CD14-positive monocyte (primary cell): ENCODE measurements around the gene SNX32. TPM values are rescaled to one million over a fixed set of nuclear protein-coding genes. Genes with fewer than 3 reads are reported as not detected.
A peak's percentile ranks its signal among the peaks of the same experiment; 100 is the strongest.

Experiments
- DNase-seq, 3 donors: peaks; one replicate each; pipeline ENCODE4 v3.0.0-alpha.2; 2011 to 2022
- H2AFZ ChIP-seq: 2 replicates; pipeline ENCODE4 v1.6.0; 2012; ENCODE audit warnings: mild to moderate bottlenecking, low read depth, low read length, inconsistent platforms; ENCODE audit not compliant: insufficient read depth, poor library complexity, severe bottlenecking
- H3K27ac ChIP-seq, 2 donors: 1 replicate in 1 of 2; 2 replicates in 1 of 2; pipeline ENCODE4 v1.5.1; 2012 to 2013; ENCODE audit warnings: low read length in 2 of 2, control low read depth in 1 of 2, inconsistent platforms in 1 of 2, low read depth in 1 of 2, mild to moderate bottlenecking in 1 of 2
- H3K27me3 ChIP-seq, 2 donors: one replicate each; pipeline versions ENCODE4 v1.6.0 to v1.6.1; 2011 to 2013; ENCODE audit warnings: low read length in 2 of 2; ENCODE audit not compliant: control insufficient read depth in 2 of 2, insufficient read depth in 2 of 2
- H3K36me3 ChIP-seq, 2 donors: replicated peaks in 1 of 2; 1 replicate in 1 of 2; 2 replicates in 1 of 2; pipeline versions ENCODE4 v1.5.1 to v1.6.1; 2012 to 2013; ENCODE audit warnings: low read length in 2 of 2, control low read depth in 1 of 2, inconsistent platforms in 1 of 2, mild to moderate bottlenecking in 1 of 2; ENCODE audit not compliant: insufficient read depth in 2 of 2, control insufficient read depth in 1 of 2
- H3K4me1 ChIP-seq, 2 donors: 1 replicate in 1 of 2; 2 replicates in 1 of 2; pipeline versions ENCODE4 v1.5.1 to v1.6.1; 2012 to 2013; ENCODE audit warnings: low read length in 2 of 2, control low read depth in 1 of 2, inconsistent platforms in 1 of 2, mild to moderate bottlenecking in 1 of 2, moderate library complexity in 1 of 2; ENCODE audit not compliant: insufficient read depth in 2 of 2, control insufficient read depth in 1 of 2
- H3K4me2 ChIP-seq: replicated peaks from 2 replicates; pipeline ENCODE3; 2012; ENCODE audit warnings: low read length, moderate library complexity, mild to moderate bottlenecking; ENCODE audit not compliant: poor library complexity, severe bottlenecking; ENCODE audit errors: extremely low read depth
- H3K4me3 ChIP-seq, 3 experiments: fragments of 200-600 bp in 1 of 3; sonication (generic) in 1 of 3; replicated peaks in 1 of 3; 1 replicate in 2 of 3; 2 replicates in 1 of 3; pipeline ENCODE4 v1.5.1; 2011 to 2013; ENCODE audit warnings: low read length in 3 of 3, mild to moderate bottlenecking in 3 of 3, control low read depth in 2 of 3, low read depth in 2 of 3, inconsistent platforms in 1 of 3, moderate library complexity in 1 of 3
- H3K79me2 ChIP-seq: 2 replicates; pipeline ENCODE4 v1.6.0; 2012; ENCODE audit warnings: mild to moderate bottlenecking, control low read depth, inconsistent platforms, low read length, moderate library complexity; ENCODE audit not compliant: insufficient read depth
- H3K9ac ChIP-seq: 2 replicates; pipeline ENCODE4 v1.6.0; 2017; ENCODE audit warnings: low read length, mild to moderate bottlenecking; ENCODE audit not compliant: insufficient read depth, poor library complexity, severe bottlenecking
- H3K9me3 ChIP-seq, 2 donors: replicated peaks in 1 of 2; 1 replicate in 1 of 2; 2 replicates in 1 of 2; pipeline versions ENCODE4 v1.5.1 to v1.6.1; 2012 to 2013; ENCODE audit warnings: low read length in 2 of 2, control low read depth in 1 of 2; ENCODE audit not compliant: control insufficient read depth in 1 of 2, insufficient read depth in 1 of 2
- H4K20me1 ChIP-seq: 2 replicates; pipeline ENCODE4 v1.6.0; 2012; ENCODE audit warnings: mild to moderate bottlenecking, low read length, control low read depth, moderate library complexity; ENCODE audit not compliant: insufficient read depth
- H3K27ac Mint-ChIP-seq, 7 donors: one replicate each; pipeline ENCODE4 v1.8.0; 2020; ENCODE audit warnings: mild to moderate bottlenecking in 7 of 7, mixed read lengths in 7 of 7, moderate library complexity in 6 of 7, inconsistent platforms in 2 of 7
- H3K27me3 Mint-ChIP-seq, 3 donors: one replicate each; pipeline ENCODE4 v1.8.0; 2021 to 2022; ENCODE audit warnings: low read depth in 3 of 3, mild to moderate bottlenecking in 3 of 3, mixed read lengths in 3 of 3, moderate library complexity in 3 of 3, inconsistent platforms in 1 of 3
- H3K36me3 Mint-ChIP-seq, 2 donors: one replicate each; pipeline ENCODE4 v1.8.0; 2020; ENCODE audit warnings: mixed read lengths in 2 of 2, inconsistent platforms in 1 of 2, mild to moderate bottlenecking in 1 of 2
- H3K4me1 Mint-ChIP-seq: one replicate; pipeline ENCODE4 v1.8.0; 2020; ENCODE audit warnings: mild to moderate bottlenecking, mixed read lengths
- H3K4me3 Mint-ChIP-seq, 2 donors: one replicate each; pipeline ENCODE4 v1.8.0; 2020; ENCODE audit warnings: mild to moderate bottlenecking in 2 of 2, mixed read lengths in 2 of 2, moderate library complexity in 1 of 2
- H3K9me3 Mint-ChIP-seq, 7 donors: one replicate each; pipeline ENCODE4 v1.8.0; 2020 to 2022; ENCODE audit warnings: mixed read lengths in 7 of 7, mild to moderate bottlenecking in 6 of 7, moderate library complexity in 6 of 7, inconsistent platforms in 2 of 7
- CTCF ChIP-seq: fragments of 200-600 bp; IDR thresholded peaks from one replicate; pipeline ENCODE4 v1.8.0; 2022; ENCODE audit warnings: antibody characterized with exemption, mild to moderate bottlenecking
- WGBS: methylation state at CpG from one replicate; pipeline ENCODE4 v1.1.5; 2013; ENCODE audit warnings: missing lambda C conversion rate; ENCODE audit not compliant: insufficient coverage; 5-methylcytosine and 5-hydroxymethylcytosine counted together
- intact Hi-C, 2 donors: fragments of 100-400 bp; cut with micrococcal nuclease; formaldehyde crosslinking; loops; one replicate each; pipeline versions ENCODE4 v1.15.0 to v1.15.1; 2023
- polyA plus RNA-seq, 3 donors: library from polyadenylated mRNA; depleted of rRNA in 1 of 3; unstranded in 2 of 3; stranded (reverse) in 1 of 3; fragments of 300-500 nt in 2 of 3; fragments of >200 nt in 1 of 3; fragmentation: Illumina TruSeq in 2 of 3; gene quantifications; 1 replicate in 2 of 3; 2 replicates in 1 of 3; pipeline ENCODE4 v1.2.3, GENCODE V29; 2012 to 2021

Gene SNX32
- polyA plus RNA-seq, 3 donors, result 0.07 to 0.40 (median 0.12) TPM

GRCh38 chr11:65888163-65888814 lies 54.5 kb downstream of the SNX32 start, which contains the start of gene FIBP:
TSS of gene FIBP (minus strand) at chr11:65888471. CDS start at chr11:65888418, 53 bp downstream.
- Histone ChIP-seq H3K4me3 (peak within 1 kb of the TSS; percentile 63 to 82 (median 69)), H3K27ac (peak within 1 kb of the TSS; percentile 88 to 95), H3K4me2 (peak within 1 kb of the TSS; percentile 93), H3K9me3 (no peaks in the 10 kb centered on the region), H4K20me1 (peaks cover 23% of the 10 kb centered on the region), H3K9ac (peak within 1 kb of the TSS; percentile 65), H3K27me3 (no peaks in the 10 kb centered on the region), H3K79me2 (peaks cover 50% of the 10 kb centered on the region), H3K4me1 (peaks cover 57 to 81% of the 10 kb centered on the region in 2 donors), H2AFZ (peak within 1 kb of the TSS; percentile 84), H3K36me3 (peaks cover 23 to 34% of the 10 kb centered on the region in 2 donors)
- peak; percentile 95 to 97 (median 97) for DNase-seq
- Mint-ChIP-seq H3K36me3 (peaks cover 38 to 46% of the 10 kb centered on the region in 2 donors), H3K27me3 (peaks cover 0 to 7% (median 0%) of the 10 kb centered on the region in 3 donors), H3K4me1 (peaks cover 63% of the 10 kb centered on the region), H3K9me3 (peaks cover 0 to 2% (median 0%) of the 10 kb centered on the region in 7 donors), H3K27ac (peak within 1 kb of the TSS; percentile 98 to 100 (median 99)), H3K4me3 (peak within 1 kb of the TSS; percentile 95 to 99)
- WGBS, result 0% methylated on average over 49 of the region's 57 CpGs
- intact Hi-C loops, result loop anchor here (1.0 to 5.0 kb wide), 4 partner anchors 34 to 177 kb away; partner anchors contain the start of gene SART1 (in 1 of the 2)
- TF ChIP-seq CTCF, result peak; percentile 95

- under 1% methylated on average over 94 of the region's 94 CpGs for WGBS
- peaks cover 0 to 2% (median 0%) of the 10 kb centered on the region in 7 donors for H3K9me3 Mint-ChIP-seq
- intact Hi-C loops, result loop anchor here in 1 of 2 donors (1.0 kb wide), 1 partner anchor 10 kb away; the partner anchor contains the start of gene FOSL1
Observed at GRCh38 chr11:65890324-65891218, 56.8 kb downstream of the SNX32 start, which contains the start of gene CCDC85B. TSS of gene CCDC85B (plus strand) at chr11:65890673. CDS start at chr11:65890784, 111 bp downstream.

More at GRCh38 chr11:65890324-65891218, 56.8 kb downstream of the SNX32 start, which contains the start of gene CCDC85B:
- Histone ChIP-seq H4K20me1 (peaks cover 8% of the 10 kb centered on the region), H3K4me2 (peak within 1 kb of the TSS; percentile 93), H3K4me3 (peak within 1 kb of the TSS; percentile 48 to 82 (median 54)), H3K27ac (peak within 1 kb of the TSS; percentile 88 to 95), H2AFZ (peak within 1 kb of the TSS; percentile 84), H3K79me2 (peaks cover 56% of the 10 kb centered on the region), H3K4me1 (peaks cover 68 to 84% of the 10 kb centered on the region in 2 donors), H3K9me3 (no peaks in the 10 kb centered on the region), H3K27me3 (no peaks in the 10 kb centered on the region), H3K36me3 (peaks cover 6 to 15% of the 10 kb centered on the region in 2 donors), H3K9ac (peak within 1 kb of the TSS; percentile 78)
- Mint-ChIP-seq H3K27me3 (peaks cover 0 to 7% (median 0%) of the 10 kb centered on the region in 3 donors), H3K27ac (peak within 1 kb of the TSS; percentile 98 to 100 (median 99)), H3K4me1 (peaks cover 67% of the 10 kb centered on the region), H3K36me3 (peaks cover 18 to 25% of the 10 kb centered on the region in 2 donors), H3K4me3 (peak within 1 kb of the TSS; percentile 92 to 95)
- peak; percentile 97 to 98 (median 97) for DNase-seq
- no peak for TF ChIP-seq CTCF
